Kidney (tissue), 14 donors: ENCODE measurements around the gene AQP7. TPM values are rescaled to one million over a fixed set of nuclear protein-coding genes. Genes with fewer than 3 reads are reported as not detected.

ENCODE experiments used
- DNase-seq, 5 donors: peaks; one replicate each; pipeline ENCODE4 v3.0.0-alpha.2; 2013 to 2020
- FAIRE-seq: peaks from 2 replicates; lab custom pipeline; 2012; peaks lifted over from hg19 to GRCh38; lab: Jason Lieb, UNC
- H3K27ac ChIP-seq, 2 donors: one replicate each; pipeline ENCODE4 v1.7.0; 2013; ENCODE audit warnings: low read depth in 2 of 2, low read length in 2 of 2, inconsistent platforms in 1 of 2
- H3K27me3 ChIP-seq: one replicate; pipeline ENCODE4 v1.7.1; 2013; ENCODE audit warnings: low read length, inconsistent platforms; ENCODE audit not compliant: control insufficient read depth, insufficient read depth
- H3K36me3 ChIP-seq, 3 donors: one replicate each; pipeline versions ENCODE4 v1.7.0 to v1.7.1; 2013; ENCODE audit warnings: low read length in 3 of 3, control low read depth in 1 of 3, inconsistent platforms in 1 of 3; ENCODE audit not compliant: insufficient read depth in 3 of 3, control insufficient read depth in 2 of 3
- H3K4me1 ChIP-seq, 3 donors: one replicate each; pipeline versions ENCODE4 v1.7.0 to v1.7.1; 2013; ENCODE audit warnings: low read length in 3 of 3, inconsistent platforms in 1 of 3, low read depth in 1 of 3; ENCODE audit not compliant: control insufficient read depth in 2 of 3, insufficient read depth in 2 of 3
- H3K4me3 ChIP-seq, 3 donors: one replicate each; pipeline versions ENCODE4 v1.7.0 to v1.8.1; 2013; ENCODE audit warnings: low read length in 3 of 3, control low read depth in 1 of 3, inconsistent platforms in 1 of 3
- H3K9ac ChIP-seq, 3 donors: one replicate each; pipeline versions ENCODE4 v1.7.0 to v1.7.1; 2013; ENCODE audit warnings: low read length in 3 of 3, control low read depth in 1 of 3, inconsistent platforms in 1 of 3
- H3K9me3 ChIP-seq, 3 donors: one replicate each; pipeline versions ENCODE4 v1.7.0 to v1.7.1; 2013; ENCODE audit warnings: low read length in 3 of 3, control low read depth in 1 of 3, inconsistent platforms in 1 of 3; ENCODE audit not compliant: control insufficient read depth in 2 of 3, insufficient read depth in 1 of 3
- CTCF ChIP-seq: IDR thresholded peaks from 3 replicates; pipeline ENCODE4 v1.5.1; 2012; ENCODE audit warnings: mild to moderate bottlenecking, moderate library complexity, borderline replicate concordance; ENCODE audit not compliant: insufficient read depth; ENCODE audit errors: extremely low read depth
- intact Hi-C: fragments of 100-400 bp; cut with DNase I; formaldehyde crosslinking; loops from one replicate; pipeline ENCODE4 v1.11.1; 2022
- polyA plus RNA-seq: library from polyadenylated mRNA; stranded (reverse); fragments of 350-450 nt; fragmentation: Illumina TruSeq; extraction: RNeasy Lipid Tissue Mini Kit (QIAGEN cat#74804); gene quantifications from one replicate; pipeline ENCODE4 v1.2.3, GENCODE V29; 2014; ENCODE audit warnings: low read depth, low replicate concordance; ENCODE audit not compliant: insufficient read depth
- total RNA-seq: library from RNA; stranded (reverse); fragmentation: NEBNext Ultra II Directional; extraction: Animal tissue kit (Norgen Biotek cat#: 25700); gene quantifications from one replicate; pipeline ENCODE4 v1.2.1, GENCODE V29; 2021
- donor health status: control.
- donor health status: control.
- donor health status: control.
- donor health status: control.
- donor health status: control.
- donor health status: DM: yes; HTN: yes; CAD: no.
- donor health status: Normal renal cell carcinoma (clear cell type).

The AQP7 gene
- total and polyA plus RNA-seq, 2 donors from 2014 or later = 11.9 to 45.3 TPM

- no peak overlapping the region for H3K4me3 ChIP-seq
- H3K4me1 ChIP-seq = peaks cover 3 to 18% (median 12%) of the 10 kb centered on the region in 3 donors
- H3K27ac ChIP-seq = no peak overlapping the region
- intact Hi-C loops = no loop called here
- H3K36me3 ChIP-seq = peaks cover 0 to 6% (median 0%) of the 10 kb centered on the region in 3 donors
- DNase-seq (no peak), FAIRE-seq (no peak)
- no peak overlapping the region for H3K9ac ChIP-seq
- no peaks in the 10 kb centered on the region for H3K9me3 ChIP-seq
- no peak for TF ChIP-seq CTCF
- no peaks in the 10 kb centered on the region for H3K27me3 ChIP-seq
Measured at GRCh38 chr9:33442125-33442524, 39.8 kb upstream of the AQP7 start.

- H3K4me1 ChIP-seq = peaks cover 0 to 5% (median 5%) of the 10 kb centered on the region in 3 donors
- H3K27ac ChIP-seq = no peak overlapping the region
- TF ChIP-seq CTCF = no peak
- intact Hi-C loops = no loop called here
- no peak overlapping the region for H3K4me3 ChIP-seq
- DNase-seq = no peak
- no peaks in the 10 kb centered on the region for H3K9me3 ChIP-seq
- peaks cover 0 to 6% (median 0%) of the 10 kb centered on the region in 3 donors for H3K36me3 ChIP-seq
- FAIRE-seq = no peak
- H3K27me3 ChIP-seq = no peaks in the 10 kb centered on the region
- H3K9ac ChIP-seq = no peak overlapping the region
Measured at GRCh38 chr9:33440609-33441008, 38.2 kb upstream of the AQP7 start.

GRCh38 chr9:33440204-33440603 lies 37.8 kb upstream of the AQP7 start:
- no peaks in the 10 kb centered on the region for H3K27me3 ChIP-seq
- peaks cover 0 to 6% (median 0%) of the 10 kb centered on the region in 3 donors for H3K36me3 ChIP-seq
- FAIRE-seq (no peak), DNase-seq (no peak)
- H3K27ac ChIP-seq = no peak overlapping the region
- no peak overlapping the region for H3K9ac ChIP-seq
- H3K4me1 ChIP-seq = peaks cover 0 to 5% (median 3%) of the 10 kb centered on the region in 3 donors
- no peaks in the 10 kb centered on the region for H3K9me3 ChIP-seq
- TF ChIP-seq CTCF = no peak
- intact Hi-C loops = no loop called here
- no peak overlapping the region for H3K4me3 ChIP-seq

GRCh38 chr9:33439731-33440130 lies 37.4 kb upstream of the AQP7 start:
- Histone ChIP-seq H3K9ac (no peak overlapping the region), H3K4me3 (no peak overlapping the region), H3K27ac (no peak overlapping the region), H3K9me3 (no peaks in the 10 kb centered on the region), H3K27me3 (no peaks in the 10 kb centered on the region), H3K4me1 (peaks cover 0 to 3% (median 2%) of the 10 kb centered on the region in 3 donors), H3K36me3 (peaks cover 0 to 6% (median 0%) of the 10 kb centered on the region in 3 donors)
- TF ChIP-seq CTCF = no peak
- FAIRE-seq (no peak), DNase-seq (no peak)
- intact Hi-C loops = no loop called here
